Gastroesophageal sphincter (tissue), 3 donors: Measurements from ENCODE around the gene CRIM1.

Experiments
- CTCF ChIP-seq, 4 experiments: fragments of 200-600 bp in 2 of 4; fragments of 450-650 bp in 2 of 4; sonication (generic) in 1 of 4; IDR thresholded peaks; one replicate each; pipeline ENCODE4 v1.5.1; 2017 to 2019; ENCODE audit warnings: antibody characterized with exemption in 4 of 4, mild to moderate bottlenecking in 2 of 4, moderate library complexity in 2 of 4
- EP300 ChIP-seq: sonication (generic); formaldehyde crosslinking; IDR thresholded peaks from one replicate; pipeline ENCODE4 v1.6.1; 2017; ENCODE audit warnings: antibody characterized with exemption, mild to moderate bottlenecking

DNA sequence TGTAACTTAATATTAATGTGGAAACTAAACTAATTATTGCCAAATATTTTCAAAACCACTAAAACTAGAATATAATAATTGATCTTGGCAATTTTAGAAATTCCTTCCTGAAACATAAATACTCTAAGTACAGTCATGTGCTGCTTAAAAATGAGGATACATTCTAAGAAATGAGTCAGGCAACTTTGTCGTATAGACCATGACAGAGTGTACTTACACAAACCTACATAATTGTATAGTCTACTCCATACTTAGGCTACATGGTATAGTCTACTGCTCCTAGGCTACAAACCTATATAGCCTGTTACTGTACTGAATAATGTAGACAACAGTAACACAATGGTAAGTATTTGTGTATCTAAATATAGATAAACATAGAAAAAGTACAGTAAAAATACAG, 214.8 kb downstream of the CRIM1 start:
- TF ChIP-seq EP300 (no peak), CTCF (IDR thresholded peaks at IDR 0.05) (no peak)
